GM19372 (cell line): ENCODE results near the gene DDR1.

Source experiments
- ATAC-seq: cut with Tn5 transposase; IDR thresholded peaks from one replicate; pipeline ENCODE4 v1.9.1; 2021; ENCODE audit warnings: mild to moderate bottlenecking, low read depth, moderate library complexity; ENCODE audit not compliant: unreplicated experiment

Gene DDR1

GRCh38 chr6:30883685-30884520 is at the start of gene DDR1:
Gene DDR1 (plus strand): TSS chr6:30884519. CDS start chr6:30888730, 4,211 bp downstream.
- no peak for ATAC-seq

GRCh38 chr6:30834646-30835045 is 49.7 kb upstream of the DDR1 start:
- ATAC-seq: no peak

GRCh38 chr6:30835576-30835975 is 48.7 kb upstream of the DDR1 start:
- ATAC-seq: no peak

GRCh38 chr6:30836431-30836866 is 47.9 kb upstream of the DDR1 start:
- no peak for ATAC-seq

GRCh38 chr6:30836957-30837356 is 47.4 kb upstream of the DDR1 start:
- no peak for ATAC-seq

GRCh38 chr6:30837432-30837831 is 46.9 kb upstream of the DDR1 start:
- no peak for ATAC-seq

- ATAC-seq: no peak
Observed at GRCh38 chr6:30837870-30838269, 46.4 kb upstream of the DDR1 start.

- no peak for ATAC-seq
Observed at GRCh38 chr6:30839671-30840070, 44.6 kb upstream of the DDR1 start.

GRCh38 chr6:30840084-30840934 is 44.0 kb upstream of the DDR1 start:
- ATAC-seq: no peak

- ATAC-seq: no peak
Observed at GRCh38 chr6:30840935-30841643, 43.2 kb upstream of the DDR1 start.

- ATAC-seq: no peak
Observed at GRCh38 chr6:30841644-30842504, 42.4 kb upstream of the DDR1 start.

GRCh38 chr6:30842754-30843610 is 41.3 kb upstream of the DDR1 start:
- no peak for ATAC-seq

GRCh38 chr6:30843611-30843998 is 40.7 kb upstream of the DDR1 start:
- no peak for ATAC-seq

GRCh38 chr6:30844118-30844535 is 40.2 kb upstream of the DDR1 start:
- no peak for ATAC-seq

- no peak for ATAC-seq
Observed at GRCh38 chr6:30845183-30845582, 39.1 kb upstream of the DDR1 start.

- ATAC-seq: no peak
Observed at GRCh38 chr6:30847421-30847970, 36.8 kb upstream of the DDR1 start.

GRCh38 chr6:30847971-30848436 is 36.3 kb upstream of the DDR1 start:
- no peak for ATAC-seq

GRCh38 chr6:30849903-30850651 is 34.2 kb upstream of the DDR1 start:
- ATAC-seq: no peak
